Kidney (tissue), 14 donors: ENCODE data around the gene GRWD1. TPM values are rescaled to one million over a fixed set of nuclear protein-coding genes. Genes with fewer than 3 reads are reported as not detected.

Experiments
- DNase-seq, 5 donors: peaks; one replicate each; pipeline ENCODE4 v3.0.0-alpha.2; 2013 to 2020
- FAIRE-seq: peaks from 2 replicates; lab custom pipeline; 2012; peaks lifted over from hg19 to GRCh38; lab: Jason Lieb, UNC
- H3K27ac ChIP-seq, 2 donors: one replicate each; pipeline ENCODE4 v1.7.0; 2013; ENCODE audit warnings: low read depth in 2 of 2, low read length in 2 of 2, inconsistent platforms in 1 of 2
- H3K27me3 ChIP-seq: one replicate; pipeline ENCODE4 v1.7.1; 2013; ENCODE audit warnings: low read length, inconsistent platforms; ENCODE audit not compliant: control insufficient read depth, insufficient read depth
- H3K36me3 ChIP-seq, 3 donors: one replicate each; pipeline versions ENCODE4 v1.7.0 to v1.7.1; 2013; ENCODE audit warnings: low read length in 3 of 3, control low read depth in 1 of 3, inconsistent platforms in 1 of 3; ENCODE audit not compliant: insufficient read depth in 3 of 3, control insufficient read depth in 2 of 3
- H3K4me1 ChIP-seq, 3 donors: one replicate each; pipeline versions ENCODE4 v1.7.0 to v1.7.1; 2013; ENCODE audit warnings: low read length in 3 of 3, inconsistent platforms in 1 of 3, low read depth in 1 of 3; ENCODE audit not compliant: control insufficient read depth in 2 of 3, insufficient read depth in 2 of 3
- H3K4me3 ChIP-seq, 3 donors: one replicate each; pipeline versions ENCODE4 v1.7.0 to v1.8.1; 2013; ENCODE audit warnings: low read length in 3 of 3, control low read depth in 1 of 3, inconsistent platforms in 1 of 3
- H3K9ac ChIP-seq, 3 donors: one replicate each; pipeline versions ENCODE4 v1.7.0 to v1.7.1; 2013; ENCODE audit warnings: low read length in 3 of 3, control low read depth in 1 of 3, inconsistent platforms in 1 of 3
- H3K9me3 ChIP-seq, 3 donors: one replicate each; pipeline versions ENCODE4 v1.7.0 to v1.7.1; 2013; ENCODE audit warnings: low read length in 3 of 3, control low read depth in 1 of 3, inconsistent platforms in 1 of 3; ENCODE audit not compliant: control insufficient read depth in 2 of 3, insufficient read depth in 1 of 3
- CTCF ChIP-seq: IDR thresholded peaks from 3 replicates; pipeline ENCODE4 v1.5.1; 2012; ENCODE audit warnings: mild to moderate bottlenecking, moderate library complexity, borderline replicate concordance; ENCODE audit not compliant: insufficient read depth; ENCODE audit errors: extremely low read depth
- intact Hi-C: fragments of 100-400 bp; cut with DNase I; formaldehyde crosslinking; loops from one replicate; pipeline ENCODE4 v1.11.1; 2022
- polyA plus RNA-seq: library from polyadenylated mRNA; stranded (reverse); fragments of 350-450 nt; fragmentation: Illumina TruSeq; extraction: RNeasy Lipid Tissue Mini Kit (QIAGEN cat#74804); gene quantifications from one replicate; pipeline ENCODE4 v1.2.3, GENCODE V29; 2014; ENCODE audit warnings: low read depth, low replicate concordance; ENCODE audit not compliant: insufficient read depth
- total RNA-seq: library from RNA; stranded (reverse); fragmentation: NEBNext Ultra II Directional; extraction: Animal tissue kit (Norgen Biotek cat#: 25700); gene quantifications from one replicate; pipeline ENCODE4 v1.2.1, GENCODE V29; 2021
- donor health status: control.
- donor health status: control.
- donor health status: control.
- donor health status: control.
- donor health status: control.
- donor health status: DM: yes; HTN: yes; CAD: no.
- donor health status: Normal renal cell carcinoma (clear cell type).

The GRWD1 gene
- total and polyA plus RNA-seq, 2 donors from 2014 or later: 19.0 to 34.0 TPM

- H3K27ac ChIP-seq: no peak overlapping the region
- no peaks in the 10 kb centered on the region for H3K4me1 ChIP-seq
- peaks cover 0 to 7% (median 7%) of the 10 kb centered on the region in 3 donors for H3K36me3 ChIP-seq
- intact Hi-C loops: no loop called here
- H3K27me3 ChIP-seq: no peaks in the 10 kb centered on the region
- no peaks in the 10 kb centered on the region for H3K9me3 ChIP-seq
- FAIRE-seq (no peak), DNase-seq (no peak)
- no peak for TF ChIP-seq CTCF
- no peak overlapping the region for H3K9ac ChIP-seq
- no peak overlapping the region for H3K4me3 ChIP-seq
Observed at GRCh38 chr19:48455908-48456562, 10.3 kb downstream of the GRWD1 start.

- intact Hi-C loops: no loop called here
- H3K27ac ChIP-seq: no peak overlapping the region
Observed at GRCh38 chr19:48456864-48457263, 11.1 kb downstream of the GRWD1 start.

GRCh38 chr19:48458016-48458415 is 12.2 kb downstream of the GRWD1 start:
- no peak for TF ChIP-seq CTCF
- H3K4me3 ChIP-seq: no peak overlapping the region

More at GRCh38 chr19:48456864-48457263, 11.1 kb downstream of the GRWD1 start:
- DNase-seq (no peak), FAIRE-seq (no peak)
- no peak overlapping the region for H3K9ac ChIP-seq
- H3K4me1 ChIP-seq: no peaks in the 10 kb centered on the region
- H3K9me3 ChIP-seq: no peaks in the 10 kb centered on the region
- H3K27me3 ChIP-seq: no peaks in the 10 kb centered on the region
- H3K4me3 ChIP-seq: no peak overlapping the region
- no peak for TF ChIP-seq CTCF
- peaks cover 0 to 2% (median 0%) of the 10 kb centered on the region in 3 donors for H3K36me3 ChIP-seq

GRCh38 chr19:48461651-48461981 is 15.8 kb downstream of the GRWD1 start:
- Histone ChIP-seq H3K9me3 (no peaks in the 10 kb centered on the region), H3K27ac (no peak overlapping the region), H3K4me1 (no peaks in the 10 kb centered on the region), H3K4me3 (no peak overlapping the region), H3K27me3 (no peaks in the 10 kb centered on the region), H3K9ac (no peak overlapping the region), H3K36me3 (no peaks in the 10 kb centered on the region)
- TF ChIP-seq CTCF: no peak
- intact Hi-C loops: no loop called here
- DNase-seq (peak in 2 of 5 donors; percentile 31 to 68), FAIRE-seq (no peak)

More at GRCh38 chr19:48458016-48458415, 12.2 kb downstream of the GRWD1 start:
- Histone ChIP-seq H3K36me3 (no peaks in the 10 kb centered on the region), H3K27me3 (no peaks in the 10 kb centered on the region), H3K4me1 (no peaks in the 10 kb centered on the region), H3K27ac (no peak overlapping the region), H3K9ac (no peak overlapping the region), H3K9me3 (no peaks in the 10 kb centered on the region)
- no peak for FAIRE-seq
- no peak for DNase-seq
- intact Hi-C loops: no loop called here
